SK-N-SH treated with all-trans-retinoic acid at 6 μM for 48 hours (cell line): ENCODE results near the gene MEIS1.

Experiments used
- ARNTL ChIP-seq: fragments of 450-650 bp; formaldehyde crosslinking; IDR thresholded peaks from 2 replicates; pipeline ENCODE4 v1.5.0; 2020; ENCODE audit warnings: low read depth, mild to moderate bottlenecking, moderate library complexity, borderline replicate concordance
- BACH2 ChIP-seq: fragments of 250-450 bp; sonication (Bioruptor Pico); IDR thresholded peaks from 2 replicates; pipeline ENCODE4 v1.9.0; 2021; ENCODE audit warnings: mild to moderate bottlenecking, borderline replicate concordance
- CREB5 ChIP-seq: fragments of 250-450 bp; sonication (Bioruptor Pico); IDR thresholded peaks from 2 replicates; pipeline ENCODE4 v1.5.1; 2020; ENCODE audit warnings: low read depth, mild to moderate bottlenecking, moderate library complexity
- ISL1 ChIP-seq: fragments of 250-450 bp; sonication (Bioruptor Pico); IDR thresholded peaks from 2 replicates; pipeline ENCODE4 v2.1.2; 2022; ENCODE audit warnings: mild to moderate bottlenecking, moderate library complexity
- OSR1 ChIP-seq: fragments of 250-450 bp; sonication (Bioruptor Pico); IDR thresholded peaks from 2 replicates; pipeline ENCODE4 v1.8.0; 2022; ENCODE audit warnings: moderate library complexity, mild to moderate bottlenecking, inconsistent platforms
- PATZ1 ChIP-seq: fragments of 250-450 bp; sonication (Bioruptor Pico); IDR thresholded peaks from 2 replicates; pipeline ENCODE4 v1.8.0; 2020; ENCODE audit warnings: mild to moderate bottlenecking, moderate library complexity, borderline replicate concordance
- RARB ChIP-seq: fragments of 250-450 bp; sonication (Bioruptor Pico); IDR thresholded peaks from 2 replicates; pipeline ENCODE4 v1.8.0; 2021; ENCODE audit warnings: mild to moderate bottlenecking, moderate library complexity
- SNAI2 ChIP-seq: fragments of 250-450 bp; sonication (Bioruptor Pico); IDR thresholded peaks from 2 replicates; pipeline ENCODE4 v1.5.0; 2020; ENCODE audit warnings: mild to moderate bottlenecking, moderate library complexity
- TOX ChIP-seq: fragments of 250-450 bp; sonication (Bioruptor Pico); IDR thresholded peaks from 2 replicates; pipeline ENCODE4 v1.8.0; 2021; ENCODE audit warnings: mild to moderate bottlenecking, moderate library complexity, borderline replicate concordance
- TSHZ2 ChIP-seq: fragments of 250-450 bp; sonication (Bioruptor Pico); IDR thresholded peaks from 2 replicates; pipeline ENCODE4 v1.5.0; 2020; ENCODE audit warnings: mild to moderate bottlenecking, moderate library complexity
- ZC3H10 ChIP-seq: fragments of 250-450 bp; sonication (Bioruptor Pico); IDR thresholded peaks from 2 replicates; pipeline ENCODE4 v1.5.1; 2021; ENCODE audit warnings: mild to moderate bottlenecking, moderate library complexity
- ZFP3 ChIP-seq: fragments of 250-450 bp; sonication (Bioruptor Pico); IDR thresholded peaks from 2 replicates; pipeline ENCODE4 v1.5.0; 2020; ENCODE audit warnings: mild to moderate bottlenecking, moderate library complexity
- ZFP30 ChIP-seq: fragments of 450-650 bp; formaldehyde crosslinking; IDR thresholded peaks from 2 replicates; pipeline ENCODE4 v1.5.0; 2022; ENCODE audit warnings: mild to moderate bottlenecking, moderate library complexity
- ZNF8 ChIP-seq: fragments of 450-650 bp; formaldehyde crosslinking; IDR thresholded peaks from 2 replicates; pipeline ENCODE4 v1.5.0; 2020; ENCODE audit warnings: mild to moderate bottlenecking, moderate library complexity

GRCh38 chr2:66437691-66438497 lies 3.0 kb downstream of the MEIS1 start:
- TF ChIP-seq PATZ1 (CRISPR knock-in tag) (no peak), ZFP30 (no peak), ISL1 (CRISPR knock-in tag) (no peak), ZFP3 (no peak), SNAI2 (CRISPR knock-in tag) (no peak), OSR1 (CRISPR knock-in tag) (no peak), TOX (CRISPR knock-in tag) (no peak), BACH2 (no peak), ZNF8 (CRISPR knock-in tag) (no peak), ARNTL (CRISPR knock-in tag) (no peak), ZC3H10 (no peak), CREB5 (CRISPR knock-in tag) (no peak), RARB (CRISPR knock-in tag) (no peak), TSHZ2 (CRISPR knock-in tag) (no peak)
